GM12865 (cell line): ENCODE data around the gene ZNF197.

Source experiments
- DNase-seq: peaks from one replicate; pipeline ENCODE4 v3.0.0; 2010; ENCODE audit warnings: low read depth
- H3K4me3 ChIP-seq: 2 replicates; pipeline ENCODE4 v1.5.1; 2011; ENCODE audit warnings: mild to moderate bottlenecking, low read depth, low read length, control low read depth
- TF ChIP-seq, protein P1 (sequence below): IDR thresholded peaks from 2 replicates; pipeline ENCODE4 v1.5.1; 2011; ENCODE audit warnings: low read length, control low read depth, low read depth, inconsistent platforms; ENCODE audit not compliant: insufficient read depth; ENCODE audit errors: missing control alignments

ZNF197 gene

GRCh38 chr3:44685128-44685800, 60.4 kb downstream of the ZNF197 start:
- H3K4me3 ChIP-seq: peak overlapping the region; percentile 52
- TF ChIP-seq, protein P1, sequence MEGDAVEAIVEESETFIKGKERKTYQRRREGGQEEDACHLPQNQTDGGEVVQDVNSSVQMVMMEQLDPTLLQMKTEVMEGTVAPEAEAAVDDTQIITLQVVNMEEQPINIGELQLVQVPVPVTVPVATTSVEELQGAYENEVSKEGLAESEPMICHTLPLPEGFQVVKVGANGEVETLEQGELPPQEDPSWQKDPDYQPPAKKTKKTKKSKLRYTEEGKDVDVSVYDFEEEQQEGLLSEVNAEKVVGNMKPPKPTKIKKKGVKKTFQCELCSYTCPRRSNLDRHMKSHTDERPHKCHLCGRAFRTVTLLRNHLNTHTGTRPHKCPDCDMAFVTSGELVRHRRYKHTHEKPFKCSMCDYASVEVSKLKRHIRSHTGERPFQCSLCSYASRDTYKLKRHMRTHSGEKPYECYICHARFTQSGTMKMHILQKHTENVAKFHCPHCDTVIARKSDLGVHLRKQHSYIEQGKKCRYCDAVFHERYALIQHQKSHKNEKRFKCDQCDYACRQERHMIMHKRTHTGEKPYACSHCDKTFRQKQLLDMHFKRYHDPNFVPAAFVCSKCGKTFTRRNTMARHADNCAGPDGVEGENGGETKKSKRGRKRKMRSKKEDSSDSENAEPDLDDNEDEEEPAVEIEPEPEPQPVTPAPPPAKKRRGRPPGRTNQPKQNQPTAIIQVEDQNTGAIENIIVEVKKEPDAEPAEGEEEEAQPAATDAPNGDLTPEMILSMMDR: no peak
- DNase-seq: peak; percentile 86

DNA sequence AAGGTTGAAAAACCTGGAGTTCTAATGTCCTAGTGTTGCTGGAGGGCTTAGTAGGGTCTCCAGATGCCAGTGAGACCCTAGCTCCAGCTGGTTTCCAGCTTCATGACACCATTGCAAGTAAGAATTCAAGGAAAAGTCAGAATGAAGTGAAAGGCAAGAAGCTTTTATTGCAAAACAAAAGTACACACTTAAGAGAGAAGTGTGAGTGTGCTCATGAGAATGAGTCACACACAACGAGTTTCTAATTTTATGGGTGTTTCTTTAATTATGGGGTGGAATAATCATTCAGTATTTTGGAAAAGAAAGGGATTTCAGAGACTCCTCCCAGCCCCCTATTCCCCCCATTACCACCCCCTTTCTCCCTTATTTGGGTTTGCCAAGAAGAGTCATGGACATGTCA, 63.1 kb downstream of the ZNF197 start:
- H3K4me3 ChIP-seq: no peak overlapping the region
- no peak for DNase-seq
- TF ChIP-seq, protein P1: no peak
